Jurkat, Clone E6-1 (cell line): ENCODE measurements around the gene C10orf71.

Source experiments
- DNase-seq: peaks from one replicate; pipeline ENCODE4 v3.0.0-alpha.2; 2011; ENCODE audit warnings: low read depth, low spot score
- H3K4me3 ChIP-seq: 2 replicates; pipeline ENCODE4 v1.5.1; 2011; ENCODE audit warnings: mild to moderate bottlenecking, low read length, control low read depth, moderate library complexity

C10orf71 gene

DNA sequence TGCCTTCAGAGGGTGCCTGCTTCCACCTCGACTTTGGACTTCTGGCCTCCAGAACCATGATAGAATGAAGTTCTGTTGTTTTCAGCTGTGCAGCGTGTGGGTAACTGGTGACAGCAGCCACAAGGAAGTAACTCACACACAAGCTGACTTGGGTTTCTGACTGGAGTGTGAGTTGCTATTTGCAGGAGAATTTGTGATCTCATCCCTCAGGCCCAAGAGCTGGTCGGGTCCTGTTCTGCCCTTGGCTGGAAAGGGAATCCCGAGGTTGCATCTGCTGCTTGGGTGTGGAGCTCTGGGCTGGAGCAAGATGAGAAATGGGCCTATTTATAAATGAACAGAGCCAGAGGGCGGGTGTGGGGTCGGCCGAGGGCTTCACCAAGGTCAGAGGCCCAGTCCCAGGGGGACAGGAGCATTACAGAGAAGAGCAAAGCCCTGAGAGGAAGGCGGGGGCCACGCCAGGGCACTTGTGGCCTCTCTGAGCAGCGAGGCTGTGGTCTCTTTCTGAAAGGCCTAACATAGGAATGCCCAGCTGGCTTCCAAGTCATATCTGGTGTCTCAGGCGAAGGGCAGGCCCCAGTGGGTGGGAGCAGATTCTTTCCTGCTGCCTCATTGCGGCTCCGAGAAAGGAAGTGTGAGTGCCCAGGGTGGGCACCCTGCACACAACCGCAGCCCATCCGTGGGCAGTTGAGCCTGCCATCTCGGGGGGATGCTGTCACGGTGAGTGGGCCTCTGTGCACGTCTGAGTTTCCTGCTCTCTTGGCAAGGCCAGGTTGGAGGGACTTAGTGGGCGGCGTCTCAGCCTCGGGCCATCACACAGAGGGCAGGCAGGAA, 26.5 kb upstream of the C10orf71 start:
- no peak for DNase-seq
- no peak overlapping the region for H3K4me3 ChIP-seq

GRCh38 chr10:49273082-49273465, 25.9 kb upstream of the C10orf71 start:
- no peak for DNase-seq
- H3K4me3 ChIP-seq = no peak overlapping the region

DNA sequence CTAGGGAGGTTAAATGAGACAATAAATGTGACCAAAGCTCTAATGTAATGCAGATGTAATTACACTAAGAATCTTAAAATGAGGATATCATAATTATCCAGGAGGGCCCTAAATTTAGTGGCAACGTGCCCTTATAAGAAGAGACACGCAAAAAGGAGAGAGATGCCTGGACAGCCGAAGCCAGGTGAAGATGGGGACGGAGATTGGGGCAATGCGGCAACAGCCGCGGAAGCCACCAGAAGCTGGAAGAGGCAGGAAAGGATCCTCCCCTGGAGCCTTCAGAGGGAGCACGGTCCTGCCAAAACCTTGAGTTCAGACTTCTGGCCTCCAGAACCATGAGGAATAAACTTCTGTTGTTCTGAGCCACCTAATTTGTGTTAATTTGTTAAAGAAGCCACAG, 25.3 kb upstream of the C10orf71 start:
- no peak overlapping the region for H3K4me3 ChIP-seq
- DNase-seq = no peak

DNA sequence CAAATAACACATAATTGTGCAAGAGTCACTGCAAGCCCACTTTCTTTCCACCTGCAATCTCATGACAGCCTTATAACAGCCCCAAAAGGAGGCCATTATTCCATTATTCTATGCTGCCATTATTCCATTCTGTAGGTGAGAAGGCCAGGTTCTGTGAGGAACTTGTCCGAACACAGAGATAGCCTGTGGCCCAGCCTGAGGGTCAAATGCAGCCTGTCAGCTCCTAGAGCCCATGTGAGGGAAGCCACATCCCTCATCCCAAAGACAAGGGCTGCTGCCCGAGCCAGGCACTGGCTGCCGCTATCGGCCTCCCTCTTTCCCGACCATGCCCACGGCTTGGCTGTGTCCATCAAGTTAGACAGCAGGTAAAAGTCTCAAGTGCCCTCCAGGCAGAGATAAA, 24.1 kb upstream of the C10orf71 start:
- no peak overlapping the region for H3K4me3 ChIP-seq
- DNase-seq = no peak

DNA sequence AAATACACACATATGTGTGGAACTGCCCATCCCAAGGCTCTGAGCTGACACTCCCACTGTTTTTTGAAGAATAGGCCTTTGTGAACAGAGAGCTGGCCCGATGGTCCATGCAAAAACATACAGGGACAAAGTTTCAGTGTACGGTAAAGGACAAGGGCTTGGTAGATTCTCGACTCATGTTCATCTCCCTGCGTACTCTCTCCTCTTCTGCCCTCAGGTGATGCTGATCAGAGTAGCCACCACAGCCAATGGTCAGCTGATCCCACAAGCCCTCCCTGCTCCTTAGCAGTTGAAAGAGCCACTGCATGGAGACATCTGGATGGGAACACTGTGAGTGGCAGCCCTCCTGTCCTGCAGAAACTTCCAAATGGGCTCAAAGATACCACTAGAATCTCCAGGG, 23.1 kb upstream of the C10orf71 start:
- no peak overlapping the region for H3K4me3 ChIP-seq
- DNase-seq = no peak

DNA sequence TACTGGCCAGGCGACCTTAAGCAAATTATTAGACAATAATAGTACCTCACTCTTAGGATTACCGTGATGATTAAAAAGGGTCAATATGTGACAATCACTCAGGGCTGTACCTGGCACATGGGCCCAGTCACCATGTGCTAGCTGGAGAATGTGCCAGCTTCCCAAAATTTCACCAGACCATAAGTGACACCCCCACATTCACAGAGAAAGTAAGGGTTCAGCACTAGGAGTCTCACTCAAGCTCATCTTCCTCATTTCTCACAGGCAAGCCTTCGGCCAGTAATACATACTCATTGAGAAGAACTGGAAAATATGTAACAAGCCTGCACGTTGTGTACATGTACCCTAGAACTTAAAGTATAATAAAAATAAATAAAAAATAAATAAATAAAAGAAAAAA, 22.4 kb upstream of the C10orf71 start:
- H3K4me3 ChIP-seq = no peak overlapping the region
- no peak for DNase-seq

DNA sequence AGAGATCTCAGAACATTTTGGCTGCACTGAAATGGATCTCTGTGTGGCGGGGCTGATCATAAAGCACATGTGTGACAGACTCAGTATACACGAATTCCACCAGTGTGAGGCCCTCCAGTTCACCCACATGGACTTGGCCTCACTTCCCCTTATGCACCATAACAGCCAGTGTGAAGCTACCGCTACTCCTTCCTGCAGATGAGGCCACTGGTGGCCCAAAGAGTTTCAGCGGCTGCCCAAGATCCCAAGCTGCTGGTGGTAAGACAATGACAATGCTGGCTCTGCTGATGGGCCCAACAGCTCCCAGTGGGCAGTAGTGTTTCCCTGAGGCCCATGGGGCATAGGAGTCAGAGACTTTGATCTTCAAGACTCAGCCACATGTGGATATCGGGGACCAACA, 21.0 kb upstream of the C10orf71 start:
- H3K4me3 ChIP-seq = no peak overlapping the region
- no peak for DNase-seq

DNA sequence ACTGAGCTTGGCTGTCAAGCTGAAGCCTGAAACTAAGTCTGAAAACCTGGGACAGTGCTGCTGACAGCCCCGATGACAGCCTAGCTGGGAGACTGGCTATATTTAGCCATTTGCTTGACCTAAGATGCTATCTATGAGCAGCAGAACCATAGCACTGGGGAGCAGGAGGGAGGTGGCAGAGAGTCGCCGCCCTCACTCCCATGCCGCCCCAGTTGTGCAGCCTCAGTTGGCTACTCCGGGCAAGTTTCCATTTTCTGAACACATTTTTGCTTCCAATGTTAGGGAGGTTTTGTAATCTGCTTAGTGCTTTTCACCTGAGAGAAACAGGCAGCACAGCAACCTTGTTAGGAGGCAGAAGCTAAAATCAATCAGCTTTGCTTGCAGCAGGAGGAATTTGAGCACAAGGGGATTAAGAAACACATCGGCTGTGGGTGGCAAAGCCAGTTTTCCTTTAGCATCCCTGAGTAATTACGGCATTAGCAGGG, 20.4 kb upstream of the C10orf71 start:
- no peak overlapping the region for H3K4me3 ChIP-seq
- DNase-seq = no peak

GRCh38 chr10:49279015-49279880, 19.7 kb upstream of the C10orf71 start:
- H3K4me3 ChIP-seq = no peak overlapping the region
- DNase-seq = no peak

- no peak overlapping the region for H3K4me3 ChIP-seq
- DNase-seq = no peak
These were observed 19.0 kb upstream of the C10orf71 start for GRCh38 chr10:49280001-49280408.

DNA sequence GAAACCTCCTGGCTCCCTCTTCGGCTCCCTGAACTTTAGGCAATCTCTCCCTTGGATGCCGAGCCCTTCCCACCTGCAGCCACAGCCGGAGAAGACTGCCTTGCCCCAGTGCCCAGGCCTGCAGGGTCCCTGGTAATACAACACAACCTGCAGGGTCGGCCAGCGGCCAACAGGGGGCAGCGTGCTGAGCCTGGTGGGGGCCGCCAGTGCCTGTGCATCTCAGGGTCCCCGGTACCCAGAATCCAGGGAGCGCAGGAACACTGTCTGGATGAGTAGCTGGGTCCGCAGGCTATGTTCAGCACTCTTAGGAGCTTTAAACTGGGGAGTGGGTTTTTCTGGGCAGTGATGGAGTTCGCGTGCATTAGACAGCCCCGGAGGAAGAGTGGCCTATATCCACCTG, 17.5 kb upstream of the C10orf71 start:
- H3K4me3 ChIP-seq = no peak overlapping the region
- DNase-seq = no peak

GRCh38 chr10:49282306-49282705, 16.7 kb upstream of the C10orf71 start:
- no peak for DNase-seq

GRCh38 chr10:49282879-49283341, 16.1 kb upstream of the C10orf71 start:
- H3K4me3 ChIP-seq = no peak overlapping the region
- no peak for DNase-seq

More at GRCh38 chr10:49282306-49282705, 16.7 kb upstream of the C10orf71 start:
- no peak overlapping the region for H3K4me3 ChIP-seq

GRCh38 chr10:49283491-49283890, 15.5 kb upstream of the C10orf71 start:
- DNase-seq = no peak
- H3K4me3 ChIP-seq = no peak overlapping the region

- H3K4me3 ChIP-seq = no peak overlapping the region
These were observed 14.6 kb upstream of the C10orf71 start for GRCh38 chr10:49284356-49284755.

DNA sequence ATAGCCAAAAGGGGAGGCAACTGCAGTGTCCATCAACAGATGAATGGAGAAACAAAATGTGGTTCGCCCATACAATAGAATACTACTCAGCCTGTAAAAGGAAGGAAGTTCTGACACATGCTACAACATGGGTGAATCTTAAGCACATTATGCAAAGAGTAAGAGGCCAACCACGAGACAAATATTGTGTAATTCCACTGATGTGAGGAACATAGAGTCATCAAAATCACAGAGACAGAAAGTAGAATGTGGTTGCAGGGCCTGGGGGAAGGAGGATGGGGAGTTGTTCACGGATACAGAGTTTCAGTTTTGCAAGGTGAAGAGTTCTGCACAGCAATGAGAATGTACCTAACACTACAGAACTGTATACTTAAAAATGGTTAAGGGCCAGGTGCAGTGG, 13.7 kb upstream of the C10orf71 start:
- no peak overlapping the region for H3K4me3 ChIP-seq
- no peak for DNase-seq

More at GRCh38 chr10:49284356-49284755, 14.6 kb upstream of the C10orf71 start:
- DNase-seq = no peak

DNA sequence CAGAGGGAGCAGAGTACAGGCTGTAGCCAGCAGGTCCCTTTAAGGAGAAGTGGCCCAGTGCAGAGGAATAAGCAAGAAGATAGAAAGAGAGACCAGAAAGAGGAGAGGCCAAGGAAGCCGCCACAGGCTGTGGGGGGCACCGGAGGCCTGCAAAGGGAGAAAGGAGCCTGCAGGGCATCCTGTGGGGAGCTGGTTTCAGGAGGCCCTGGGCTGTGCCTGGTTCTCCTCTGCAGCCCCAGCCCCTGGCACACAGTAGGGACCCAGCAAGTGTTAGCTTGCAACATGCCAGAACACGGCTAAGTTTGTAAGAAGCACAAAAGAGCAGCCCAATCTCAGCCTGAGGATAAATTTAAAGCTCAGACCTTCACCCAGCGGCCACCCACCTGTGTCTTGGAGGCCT, 12.3 kb upstream of the C10orf71 start:
- no peak for DNase-seq
- no peak overlapping the region for H3K4me3 ChIP-seq

GRCh38 chr10:49287689-49288340, 11.2 kb upstream of the C10orf71 start:
- no peak for DNase-seq

DNA sequence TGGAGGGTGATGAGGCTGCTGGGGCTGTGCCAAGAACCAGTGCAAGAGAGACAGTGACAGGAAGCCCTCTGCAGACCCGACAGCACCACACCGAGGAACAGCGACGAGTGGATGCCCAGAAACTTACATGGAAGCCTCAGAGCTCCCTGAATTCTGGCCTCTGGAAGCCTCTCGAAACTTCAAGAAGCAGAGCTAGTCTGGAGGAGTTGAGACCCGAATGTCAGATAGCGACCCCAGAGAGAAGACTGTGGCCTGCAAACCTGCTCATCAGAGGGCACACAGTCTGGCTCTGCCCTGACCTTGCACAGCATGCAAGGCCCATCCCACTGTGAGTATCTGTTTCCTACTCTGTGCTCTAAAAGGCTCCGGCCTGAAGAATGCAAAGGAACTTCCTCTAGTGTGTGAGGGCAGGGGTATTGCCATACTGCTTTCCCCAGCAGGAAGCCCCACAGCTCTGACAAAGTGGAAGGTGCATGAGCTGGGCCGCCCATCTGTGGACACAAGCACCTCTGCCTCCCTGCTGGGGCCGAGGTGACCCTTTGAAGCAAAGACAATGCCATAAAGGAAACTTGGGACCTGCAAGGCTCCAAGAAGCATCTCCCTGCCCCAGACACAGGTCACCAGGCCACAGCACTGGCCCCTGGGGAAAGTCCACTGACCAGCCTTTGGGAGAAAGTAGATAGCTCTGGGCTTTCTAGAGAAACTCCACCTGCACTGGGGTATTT, 10.5 kb upstream of the C10orf71 start:
- no peak overlapping the region for H3K4me3 ChIP-seq
- no peak for DNase-seq

More at GRCh38 chr10:49287689-49288340, 11.2 kb upstream of the C10orf71 start:
- H3K4me3 ChIP-seq = no peak overlapping the region
